Measurements from ENCODE around the gene KCNJ6. TPM values are rescaled to one million over a fixed set of nuclear protein-coding genes. Genes with fewer than 3 reads are reported as not detected.
"Not testable (repeated sequence)": the region's sequence is repeated elsewhere in the genome, so short reads cannot be mapped to it uniquely, and the experiment has no call there.

The KCNJ6 gene
- total RNA-seq, 1 donor from 2014 or later = 0.75 TPM

DNA sequence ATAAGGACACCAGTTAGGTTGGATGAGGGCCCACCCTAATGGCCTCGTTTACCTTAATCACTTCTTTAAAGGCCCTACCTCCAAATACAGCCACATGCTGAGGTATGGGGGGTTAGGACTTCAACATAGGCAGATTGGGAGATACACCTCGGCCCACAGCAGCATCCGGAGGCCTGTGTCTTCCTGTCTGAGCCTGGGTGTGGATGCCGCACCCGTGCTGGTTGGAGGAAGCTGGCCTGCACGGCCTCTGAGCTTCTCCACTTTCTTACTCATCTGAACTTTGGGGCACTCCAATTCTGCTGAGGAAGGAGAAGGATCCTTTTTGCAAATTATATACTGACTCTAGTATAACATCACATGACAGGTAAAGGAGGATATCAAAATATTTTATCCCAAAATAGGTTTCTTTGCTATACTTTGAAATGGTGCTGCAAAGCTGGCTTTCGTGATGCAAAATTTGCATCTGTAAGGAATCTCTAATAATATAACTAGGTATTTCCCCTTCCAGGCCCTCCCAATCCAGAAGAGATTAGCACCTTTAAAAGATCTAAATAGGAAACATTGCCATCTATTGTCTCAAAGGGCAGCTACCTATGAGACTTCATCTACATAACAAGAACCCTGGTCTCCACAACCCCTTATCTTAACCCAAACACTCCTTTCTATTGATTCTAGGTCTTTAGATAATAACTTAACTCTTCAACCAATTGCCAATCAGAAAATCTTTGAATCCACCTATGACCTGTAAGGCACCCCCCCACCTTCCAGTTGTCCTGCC, 247.6 kb downstream of the KCNJ6 start:
- DNase-seq (ENCODE audit: low read depth, low spot score) = no peak
- H3K9me3 Mint-ChIP-seq = peaks cover 3% of the 10 kb centered on the region

DNA sequence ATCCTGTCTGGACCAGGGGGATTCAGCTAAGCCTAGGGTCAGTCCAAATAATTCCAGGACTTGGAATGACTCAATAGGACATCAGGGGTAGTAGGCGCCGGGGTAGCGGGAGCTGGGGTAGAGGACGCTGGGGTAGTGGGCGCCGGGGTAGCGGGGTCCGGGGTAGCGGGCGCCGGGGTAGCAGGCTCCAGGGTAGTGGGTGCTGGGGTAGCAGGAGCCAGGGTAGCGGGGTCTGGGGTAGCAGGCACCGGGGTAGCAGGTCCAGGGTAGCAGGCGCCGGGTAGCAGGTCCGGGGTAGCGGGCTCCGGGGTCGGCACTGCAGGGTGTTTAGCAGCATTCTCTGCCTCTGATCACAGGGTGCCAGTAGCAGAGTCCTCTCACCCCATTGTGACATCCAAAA, 248.9 kb downstream of the KCNJ6 start:
- Mint-ChIP-seq H3K4me3 (no peak overlapping the region), H3K4me1 (no peaks in the 10 kb centered on the region), H3K9me3 (peaks cover 3% of the 10 kb centered on the region), H3K27me3 (ENCODE audit: low read depth) (peaks cover 6% of the 10 kb centered on the region), H3K36me3 (ENCODE audit: low read depth) (peaks cover 4% of the 10 kb centered on the region), H3K27ac (ENCODE audit: unreplicated experiment) (no peak overlapping the region)
- no peak for DNase-seq (ENCODE audit: low read depth, low spot score)
- TF ChIP-seq, protein P1, sequence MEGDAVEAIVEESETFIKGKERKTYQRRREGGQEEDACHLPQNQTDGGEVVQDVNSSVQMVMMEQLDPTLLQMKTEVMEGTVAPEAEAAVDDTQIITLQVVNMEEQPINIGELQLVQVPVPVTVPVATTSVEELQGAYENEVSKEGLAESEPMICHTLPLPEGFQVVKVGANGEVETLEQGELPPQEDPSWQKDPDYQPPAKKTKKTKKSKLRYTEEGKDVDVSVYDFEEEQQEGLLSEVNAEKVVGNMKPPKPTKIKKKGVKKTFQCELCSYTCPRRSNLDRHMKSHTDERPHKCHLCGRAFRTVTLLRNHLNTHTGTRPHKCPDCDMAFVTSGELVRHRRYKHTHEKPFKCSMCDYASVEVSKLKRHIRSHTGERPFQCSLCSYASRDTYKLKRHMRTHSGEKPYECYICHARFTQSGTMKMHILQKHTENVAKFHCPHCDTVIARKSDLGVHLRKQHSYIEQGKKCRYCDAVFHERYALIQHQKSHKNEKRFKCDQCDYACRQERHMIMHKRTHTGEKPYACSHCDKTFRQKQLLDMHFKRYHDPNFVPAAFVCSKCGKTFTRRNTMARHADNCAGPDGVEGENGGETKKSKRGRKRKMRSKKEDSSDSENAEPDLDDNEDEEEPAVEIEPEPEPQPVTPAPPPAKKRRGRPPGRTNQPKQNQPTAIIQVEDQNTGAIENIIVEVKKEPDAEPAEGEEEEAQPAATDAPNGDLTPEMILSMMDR (conservative IDR thresholded peaks at IDR 0.05) = no peak

More for the DNA sequence above, 247.6 kb downstream of the KCNJ6 start:
- TF ChIP-seq, protein P1 (conservative IDR thresholded peaks at IDR 0.05) = no peak
- H3K27me3 Mint-ChIP-seq (ENCODE audit: low read depth) = peaks cover 15% of the 10 kb centered on the region
- H3K27ac Mint-ChIP-seq (ENCODE audit: unreplicated experiment) = no peak overlapping the region
- H3K4me1 Mint-ChIP-seq = no peaks in the 10 kb centered on the region
- peaks cover 4% of the 10 kb centered on the region for H3K36me3 Mint-ChIP-seq (ENCODE audit: low read depth)
- no peak overlapping the region for H3K4me3 Mint-ChIP-seq

DNA sequence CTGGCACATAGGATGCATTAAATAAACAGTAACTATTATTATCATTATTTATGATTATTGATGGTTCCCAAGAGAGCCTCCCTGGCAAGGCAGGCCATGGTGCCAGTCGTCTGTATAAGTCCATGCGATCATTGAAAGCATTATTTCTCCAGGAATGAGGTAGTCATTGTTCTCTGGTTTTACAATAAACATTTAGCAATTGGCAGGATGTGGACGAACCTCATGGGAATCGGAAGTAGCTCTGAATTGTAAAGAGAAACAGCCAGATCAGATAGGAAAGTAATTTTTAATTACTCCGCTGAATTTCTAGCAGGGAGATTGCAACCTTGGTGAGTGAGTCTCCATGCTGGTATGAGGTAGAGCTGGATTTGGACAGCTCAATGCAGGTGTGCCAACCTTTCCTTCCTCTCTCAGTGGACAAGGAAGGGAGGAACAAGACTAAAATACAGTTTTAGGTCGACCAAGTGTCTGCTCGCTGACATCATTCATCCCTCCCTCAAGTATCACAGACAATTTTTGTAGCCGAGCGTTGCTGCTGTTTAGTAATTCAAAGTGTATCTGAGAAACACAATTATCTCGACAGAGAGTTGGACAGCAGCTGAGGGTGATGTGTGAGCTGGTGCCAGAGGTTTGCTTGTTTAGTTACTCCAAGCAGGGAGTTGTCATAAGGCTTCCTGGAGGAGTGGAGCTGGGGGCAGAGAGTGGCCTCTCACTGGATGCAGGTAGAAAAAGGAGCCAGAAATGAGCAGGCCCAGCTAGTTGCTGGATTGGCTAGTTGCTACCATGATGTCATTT, 250.8 kb downstream of the KCNJ6 start:
- peaks cover 3% of the 10 kb centered on the region for H3K9me3 Mint-ChIP-seq

DNA sequence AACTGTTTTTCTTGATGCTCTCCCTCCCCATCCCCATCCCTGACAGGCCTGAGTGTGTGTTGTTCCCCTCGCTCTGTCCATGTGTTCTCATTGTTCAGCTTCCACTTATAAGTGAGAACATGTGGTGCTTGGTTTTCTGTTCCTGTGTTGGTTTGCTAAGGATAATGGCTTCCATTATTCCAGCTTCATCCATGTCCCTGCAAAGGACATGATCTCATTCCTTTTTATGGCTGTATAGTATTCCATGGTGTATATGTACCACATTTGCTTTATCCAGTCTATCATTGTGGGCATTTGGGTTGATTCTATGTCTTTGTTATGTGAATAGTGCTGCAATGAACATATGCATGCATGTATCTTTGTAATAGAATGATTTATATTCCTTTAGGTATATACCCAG, 254.0 kb downstream of the KCNJ6 start:
- H3K4me1 Mint-ChIP-seq; H3K27me3 Mint-ChIP-seq (ENCODE audit: low read depth); H3K36me3 Mint-ChIP-seq (ENCODE audit: low read depth); DNase-seq (ENCODE audit: low read depth, low spot score); H3K9me3 Mint-ChIP-seq; H3K27ac Mint-ChIP-seq (ENCODE audit: unreplicated experiment); H3K4me3 Mint-ChIP-seq: not testable (repeated sequence)

More for the DNA sequence above, 250.8 kb downstream of the KCNJ6 start:
- TF ChIP-seq, protein P1 (conservative IDR thresholded peaks at IDR 0.05) = no peak
- no peak for DNase-seq (ENCODE audit: low read depth, low spot score)
- no peak overlapping the region for H3K4me3 Mint-ChIP-seq
- peaks cover 4% of the 10 kb centered on the region for H3K36me3 Mint-ChIP-seq (ENCODE audit: low read depth)
- H3K4me1 Mint-ChIP-seq = no peaks in the 10 kb centered on the region
- peaks cover 3% of the 10 kb centered on the region for H3K27me3 Mint-ChIP-seq (ENCODE audit: low read depth)
- H3K27ac Mint-ChIP-seq (ENCODE audit: unreplicated experiment) = no peak overlapping the region

DNA sequence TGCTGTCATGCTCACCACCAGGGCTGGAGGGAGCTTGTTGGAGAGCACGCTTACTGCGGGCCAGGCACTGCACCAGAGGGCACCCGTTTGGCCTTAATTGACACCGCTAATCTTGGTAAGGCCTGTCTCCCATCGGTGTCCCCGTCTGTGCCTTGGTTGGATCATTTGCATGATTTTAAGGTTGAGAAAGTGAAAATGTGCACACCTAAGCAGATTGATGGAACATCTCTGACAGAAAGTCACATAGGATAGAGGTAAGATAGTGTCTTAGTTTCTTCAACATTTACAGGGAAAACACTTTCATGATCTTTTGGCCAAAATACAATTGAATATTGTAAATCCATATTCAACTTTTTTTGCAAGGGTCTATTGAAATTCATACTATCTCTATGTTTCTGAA, 255.5 kb downstream of the KCNJ6 start:
- no peaks in the 10 kb centered on the region for H3K27me3 Mint-ChIP-seq (ENCODE audit: low read depth)
- no peak overlapping the region for H3K4me3 Mint-ChIP-seq
- no peak for DNase-seq (ENCODE audit: low read depth, low spot score)
- no peak overlapping the region for H3K27ac Mint-ChIP-seq (ENCODE audit: unreplicated experiment)
- H3K9me3 Mint-ChIP-seq = peaks cover 2% of the 10 kb centered on the region
- no peaks in the 10 kb centered on the region for H3K4me1 Mint-ChIP-seq
- TF ChIP-seq, protein P1 (conservative IDR thresholded peaks at IDR 0.05) = no peak
- peaks cover 3% of the 10 kb centered on the region for H3K36me3 Mint-ChIP-seq (ENCODE audit: low read depth)

DNA sequence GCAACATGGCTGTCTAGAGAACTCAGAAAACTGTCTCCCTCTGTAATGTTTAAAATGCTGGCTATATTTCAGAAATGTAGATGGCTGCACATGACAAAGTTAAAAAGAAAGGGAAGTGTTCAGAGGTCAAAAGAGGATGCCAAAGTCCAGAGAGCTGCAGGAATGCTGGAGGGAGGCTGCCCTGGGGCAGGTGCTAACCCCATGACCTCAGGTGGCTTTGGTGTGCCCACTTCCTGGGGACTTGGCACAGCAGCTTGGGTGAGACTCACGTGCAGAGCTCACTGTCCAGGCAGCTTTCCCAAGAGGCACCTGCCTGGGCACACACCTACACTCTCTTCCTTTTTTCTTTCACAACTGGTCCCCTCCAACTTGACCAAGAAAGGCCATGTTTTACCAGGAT, 256.4 kb downstream of the KCNJ6 start:
- H3K27me3 Mint-ChIP-seq (ENCODE audit: low read depth) = no peaks in the 10 kb centered on the region
- no peak overlapping the region for H3K4me3 Mint-ChIP-seq
- H3K9me3 Mint-ChIP-seq = no peaks in the 10 kb centered on the region
- no peak overlapping the region for H3K27ac Mint-ChIP-seq (ENCODE audit: unreplicated experiment)
- TF ChIP-seq, protein P1 (conservative IDR thresholded peaks at IDR 0.05) = no peak
- no peaks in the 10 kb centered on the region for H3K4me1 Mint-ChIP-seq
- no peak for DNase-seq (ENCODE audit: low read depth, low spot score)
- no peaks in the 10 kb centered on the region for H3K36me3 Mint-ChIP-seq (ENCODE audit: low read depth)

All from neural crest cell (in vitro differentiated cells).